Measurements from ENCODE around the gene WNT8B.

The WNT8B gene

GRCh38 chr10:100462709-100463108, at the start of gene WNT8B:
WNT8B (plus strand) TSS chr10:100463009; CDS start chr10:100463169, 160 bp downstream.
- no peak for TF ChIP-seq GATA3 (IDR thresholded peaks at IDR 0.05; ENCODE audit: low read depth, low read length)

GRCh38 chr10:100413173-100413572, 49.6 kb upstream of the WNT8B start:
- TF ChIP-seq GATA2 (IDR thresholded peaks at IDR 0.05; ENCODE audit: low read depth, low read length), result no peak
- no peak for TF ChIP-seq GATA3 (IDR thresholded peaks at IDR 0.05; ENCODE audit: low read depth, low read length)

GRCh38 chr10:100419911-100420449, 42.8 kb upstream of the WNT8B start:
- TF ChIP-seq GATA2 (IDR thresholded peaks at IDR 0.05; ENCODE audit: low read depth, low read length) (no peak), GATA3 (IDR thresholded peaks at IDR 0.05; ENCODE audit: low read depth, low read length) (no peak)

- no peak for TF ChIP-seq GATA3 (IDR thresholded peaks at IDR 0.05; ENCODE audit: low read depth, low read length)
- TF ChIP-seq GATA2 (IDR thresholded peaks at IDR 0.05; ENCODE audit: low read depth, low read length), result no peak
These were observed 35.4 kb upstream of the WNT8B start for GRCh38 chr10:100427374-100427773.

GRCh38 chr10:100433253-100434240, 29.3 kb upstream of the WNT8B start:
- TF ChIP-seq GATA2 (IDR thresholded peaks at IDR 0.05; ENCODE audit: low read depth, low read length) (no peak), GATA3 (IDR thresholded peaks at IDR 0.05; ENCODE audit: low read depth, low read length) (no peak)

GRCh38 chr10:100436255-100436654, 26.6 kb upstream of the WNT8B start:
- no peak for TF ChIP-seq GATA3 (IDR thresholded peaks at IDR 0.05; ENCODE audit: low read depth, low read length)
- no peak for TF ChIP-seq GATA2 (IDR thresholded peaks at IDR 0.05; ENCODE audit: low read depth, low read length)

- TF ChIP-seq GATA2 (IDR thresholded peaks at IDR 0.05; ENCODE audit: low read depth, low read length), result no peak
- no peak for TF ChIP-seq GATA3 (IDR thresholded peaks at IDR 0.05; ENCODE audit: low read depth, low read length)
These were observed 24.0 kb upstream of the WNT8B start for GRCh38 chr10:100438674-100439315.

GRCh38 chr10:100442548-100442947, 20.3 kb upstream of the WNT8B start:
- TF ChIP-seq GATA2 (IDR thresholded peaks at IDR 0.05; ENCODE audit: low read depth, low read length) (no peak), GATA3 (IDR thresholded peaks at IDR 0.05; ENCODE audit: low read depth, low read length) (no peak)

- TF ChIP-seq GATA2 (IDR thresholded peaks at IDR 0.05; ENCODE audit: low read depth, low read length) (no peak), GATA3 (IDR thresholded peaks at IDR 0.05; ENCODE audit: low read depth, low read length) (no peak)
These were observed 16.6 kb upstream of the WNT8B start for GRCh38 chr10:100446130-100446761.

- TF ChIP-seq GATA2 (IDR thresholded peaks at IDR 0.05; ENCODE audit: low read depth, low read length) (no peak), GATA3 (IDR thresholded peaks at IDR 0.05; ENCODE audit: low read depth, low read length) (no peak)
These were observed 15.1 kb upstream of the WNT8B start for GRCh38 chr10:100447663-100448062.

- TF ChIP-seq GATA2 (IDR thresholded peaks at IDR 0.05; ENCODE audit: low read depth, low read length) (no peak), GATA3 (IDR thresholded peaks at IDR 0.05; ENCODE audit: low read depth, low read length) (no peak)
These were observed 13.9 kb upstream of the WNT8B start for GRCh38 chr10:100448951-100449350.

GRCh38 chr10:100468322-100468721, 5.5 kb downstream of the WNT8B start:
- TF ChIP-seq GATA2 (IDR thresholded peaks at IDR 0.05; ENCODE audit: low read depth, low read length) (no peak), GATA3 (IDR thresholded peaks at IDR 0.05; ENCODE audit: low read depth, low read length) (no peak)

- no peak for TF ChIP-seq GATA3 (IDR thresholded peaks at IDR 0.05; ENCODE audit: low read depth, low read length)
- TF ChIP-seq GATA2 (IDR thresholded peaks at IDR 0.05; ENCODE audit: low read depth, low read length), result no peak
These were observed 6.2 kb downstream of the WNT8B start for GRCh38 chr10:100468978-100469377.

GRCh38 chr10:100469756-100470155, 6.9 kb downstream of the WNT8B start:
- TF ChIP-seq GATA3 (IDR thresholded peaks at IDR 0.05; ENCODE audit: low read depth, low read length) (no peak), GATA2 (IDR thresholded peaks at IDR 0.05; ENCODE audit: low read depth, low read length) (no peak)
